PC-9 (cell line): Measurements from ENCODE around the gene GPR78. TPM values are rescaled to one million over a fixed set of nuclear protein-coding genes. Genes with fewer than 3 reads are reported as not detected.

Source experiments
- BruUV-seq: library from RNA; stranded (reverse); fragments of 400-500 nt; replicated peaks from 2 replicates; lab custom pipeline; 2021; lab: Mats Ljungman, UMichigan
- CTCF ChIA-PET: fragments of 300-600 bp; sonication (Branson Sonifier 250); formaldehyde crosslinking; loops from one replicate; lab custom pipeline; 2022; ENCODE audit warnings: antibody characterized with exemption; lab: Charles Lee
- POLR2A ChIA-PET: fragments of 300-600 bp; sonication (Branson Sonifier 250); formaldehyde crosslinking; loops from one replicate; lab custom pipeline; 2022; ENCODE audit warnings: antibody characterized with exemption; ENCODE audit not compliant: unreplicated experiment; lab: Charles Lee
- DNase-seq, 2 experiments: peaks; one replicate each; pipeline versions ENCODE4 v3.0.0 to v3.0.0-alpha.2; 2015 to 2022; ENCODE audit warnings: mixed read lengths in 1 of 2
- H2AFZ ChIP-seq: fragments of 200-600 bp; sonication (generic); 2 replicates; pipeline ENCODE4 v1.8.1; 2017; ENCODE audit warnings: antibody characterized with exemption
- H3F3A ChIP-seq: fragments of 200-600 bp; sonication (generic); 2 replicates; pipeline ENCODE4 v1.8.1; 2017; ENCODE audit warnings: antibody characterized with exemption, mild to moderate bottlenecking, low read depth; ENCODE audit not compliant: insufficient read depth
- H3K27ac ChIP-seq: fragments of 200-600 bp; sonication (generic); 2 replicates; pipeline ENCODE4 v1.6.1; 2016; ENCODE audit warnings: mixed run types
- H3K27me3 ChIP-seq: fragments of 200-600 bp; sonication (generic); 2 replicates; pipeline ENCODE4 v1.6.1; 2016; ENCODE audit warnings: low read depth, mixed run types; ENCODE audit not compliant: insufficient read depth
- H3K36me3 ChIP-seq: fragments of 200-600 bp; sonication (generic); 2 replicates; pipeline ENCODE4 v1.6.1; 2016; ENCODE audit warnings: low read depth, mixed run types
- H3K4me1 ChIP-seq: fragments of 200-600 bp; sonication (generic); replicated peaks from 2 replicates; pipeline ENCODE4 v1.6.1; 2016; ENCODE audit warnings: mixed run types; ENCODE audit not compliant: insufficient read depth
- H3K4me2 ChIP-seq: fragments of 200-600 bp; sonication (generic); 2 replicates; pipeline ENCODE4 v1.6.1; 2017; ENCODE audit warnings: mixed run types
- H3K4me3 ChIP-seq: fragments of 200-600 bp; sonication (generic); 2 replicates; pipeline ENCODE4 v1.6.1; 2016; ENCODE audit warnings: mixed run types
- H3K79me2 ChIP-seq: fragments of 200-600 bp; sonication (generic); 2 replicates; pipeline ENCODE4 v1.6.1; 2017; ENCODE audit warnings: low read depth, mixed run types
- H3K9me2 ChIP-seq: fragments of 200-600 bp; sonication (generic); 2 replicates; pipeline ENCODE4 v1.8.1; 2017; ENCODE audit warnings: mild to moderate bottlenecking; ENCODE audit not compliant: insufficient read depth
- H3K9me3 ChIP-seq: fragments of 200-600 bp; sonication (generic); 2 replicates; pipeline ENCODE4 v1.8.1; 2016; ENCODE audit warnings: low read depth; ENCODE audit not compliant: insufficient read depth
- H4K20me1 ChIP-seq: fragments of 200-600 bp; sonication (generic); 2 replicates; pipeline ENCODE4 v1.8.1; 2017; ENCODE audit not compliant: insufficient read depth
- EZH2 ChIP-seq: fragments of 200-600 bp; sonication (generic); IDR thresholded peaks from 2 replicates; pipeline ENCODE4 v1.8.0; 2017; ENCODE audit warnings: antibody characterized with exemption, low read depth
- intact Hi-C: fragments of 100-400 bp; cut with micrococcal nuclease; formaldehyde crosslinking; loops from one replicate; pipeline ENCODE4 v1.10.0; 2022; ENCODE audit not compliant: unreplicated experiment
- total RNA-seq: library from RNA; stranded (reverse); gene quantifications from 2 replicates; pipeline ENCODE4 v1.2.3, GENCODE V29; 2021
- TF ChIP-seq, protein P1 (sequence below): fragments of 200-600 bp; sonication (generic); conservative IDR thresholded peaks from 2 replicates; pipeline ENCODE4 v1.6.1; 2017; ENCODE audit warnings: mixed run types, antibody characterized with exemption, mild to moderate bottlenecking, moderate library complexity

GPR78 gene
- total RNA-seq, 1 experiment from 2014 or later, result 56.6 TPM

DNA sequence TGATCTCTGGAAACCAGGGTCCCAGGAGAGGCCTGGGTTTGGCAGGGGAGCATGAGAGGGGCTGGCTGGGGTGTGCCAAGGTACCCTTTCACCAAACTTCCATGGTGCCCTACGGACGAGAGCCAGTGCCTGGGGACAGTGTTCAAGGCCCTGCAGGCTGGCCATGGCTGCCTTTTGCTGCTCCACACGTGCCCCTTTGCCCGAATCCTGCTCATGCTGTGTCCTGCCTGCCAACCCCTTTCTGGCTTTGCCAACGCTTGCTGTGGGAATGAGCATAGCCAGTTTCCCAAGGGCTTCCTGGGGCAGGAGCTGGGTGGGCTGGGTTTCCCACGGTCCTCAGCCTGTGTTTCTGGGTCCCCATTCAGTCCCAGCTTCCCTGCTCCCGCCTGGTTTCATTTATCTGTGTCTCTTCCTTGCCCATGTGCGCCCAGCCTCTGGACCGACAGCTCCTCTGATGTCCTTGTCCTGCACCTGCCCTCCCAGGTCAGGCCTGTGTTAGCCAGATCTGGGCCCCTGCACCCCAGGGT is 29.7 kb downstream of the GPR78 start:
- intact Hi-C loops, result no loop called here
- no peak for TF ChIP-seq EZH2
- TF ChIP-seq, protein P1, sequence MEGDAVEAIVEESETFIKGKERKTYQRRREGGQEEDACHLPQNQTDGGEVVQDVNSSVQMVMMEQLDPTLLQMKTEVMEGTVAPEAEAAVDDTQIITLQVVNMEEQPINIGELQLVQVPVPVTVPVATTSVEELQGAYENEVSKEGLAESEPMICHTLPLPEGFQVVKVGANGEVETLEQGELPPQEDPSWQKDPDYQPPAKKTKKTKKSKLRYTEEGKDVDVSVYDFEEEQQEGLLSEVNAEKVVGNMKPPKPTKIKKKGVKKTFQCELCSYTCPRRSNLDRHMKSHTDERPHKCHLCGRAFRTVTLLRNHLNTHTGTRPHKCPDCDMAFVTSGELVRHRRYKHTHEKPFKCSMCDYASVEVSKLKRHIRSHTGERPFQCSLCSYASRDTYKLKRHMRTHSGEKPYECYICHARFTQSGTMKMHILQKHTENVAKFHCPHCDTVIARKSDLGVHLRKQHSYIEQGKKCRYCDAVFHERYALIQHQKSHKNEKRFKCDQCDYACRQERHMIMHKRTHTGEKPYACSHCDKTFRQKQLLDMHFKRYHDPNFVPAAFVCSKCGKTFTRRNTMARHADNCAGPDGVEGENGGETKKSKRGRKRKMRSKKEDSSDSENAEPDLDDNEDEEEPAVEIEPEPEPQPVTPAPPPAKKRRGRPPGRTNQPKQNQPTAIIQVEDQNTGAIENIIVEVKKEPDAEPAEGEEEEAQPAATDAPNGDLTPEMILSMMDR, result no peak
- Histone ChIP-seq H3K4me3 (no peak overlapping the region), H3K9me3 (no peaks in the 10 kb centered on the region), H3K36me3 (no peaks in the 10 kb centered on the region), H2AFZ (no peak overlapping the region), H4K20me1 (no peaks in the 10 kb centered on the region), H3K27ac (no peak overlapping the region), H3F3A (no peaks in the 10 kb centered on the region), H3K79me2 (no peaks in the 10 kb centered on the region), H3K4me2 (no peak overlapping the region), H3K4me1 (no peaks in the 10 kb centered on the region), H3K27me3 (no peaks in the 10 kb centered on the region), H3K9me2 (no peaks in the 10 kb centered on the region)
- no TSS peak for BruUV-seq
- ChIA-PET POLR2A (no interaction called here), CTCF (interaction anchor here (0.5 kb wide), 1 partner anchor 37 kb away, joined by 13 read pairs; no protein-coding TSS in a partner anchor)
- DNase-seq, result no peak

GRCh38 chr4:8610858-8611616 is 30.8 kb downstream of the GPR78 start:
- CTCF ChIA-PET, result no interaction called here
- POLR2A ChIA-PET, result no interaction called here
- no peak for DNase-seq

GRCh38 chr4:8612646-8613045 is 32.5 kb downstream of the GPR78 start:
- no peaks in the 10 kb centered on the region for H3K36me3 ChIP-seq
- no peaks in the 10 kb centered on the region for H3K79me2 ChIP-seq
- no peaks in the 10 kb centered on the region for H3K27me3 ChIP-seq
- ChIA-PET POLR2A (no interaction called here), CTCF (no interaction called here)
- no peaks in the 10 kb centered on the region for H3K9me3 ChIP-seq
- no peak overlapping the region for H2AFZ ChIP-seq
- H3F3A ChIP-seq, result no peaks in the 10 kb centered on the region
- H3K27ac ChIP-seq, result no peak overlapping the region
- no peaks in the 10 kb centered on the region for H4K20me1 ChIP-seq
- TF ChIP-seq, protein P1, result no peak
- no peak for TF ChIP-seq EZH2
- intact Hi-C loops, result no loop called here
- no peak for DNase-seq
- H3K9me2 ChIP-seq, result no peaks in the 10 kb centered on the region
- H3K4me3 ChIP-seq, result no peak overlapping the region
- H3K4me2 ChIP-seq, result no peak overlapping the region
- no TSS peak for BruUV-seq
- H3K4me1 ChIP-seq, result no peaks in the 10 kb centered on the region

More at GRCh38 chr4:8610858-8611616, 30.8 kb downstream of the GPR78 start:
- H3K4me1 ChIP-seq, result no peaks in the 10 kb centered on the region
- BruUV-seq, result no TSS peak
- H3K27me3 ChIP-seq, result no peaks in the 10 kb centered on the region
- H3K4me2 ChIP-seq, result no peak overlapping the region
- no peak overlapping the region for H2AFZ ChIP-seq
- H3K4me3 ChIP-seq, result no peak overlapping the region
- intact Hi-C loops, result no loop called here
- H3K9me3 ChIP-seq, result no peaks in the 10 kb centered on the region
- no peaks in the 10 kb centered on the region for H4K20me1 ChIP-seq
- H3K9me2 ChIP-seq, result no peaks in the 10 kb centered on the region
- no peaks in the 10 kb centered on the region for H3K79me2 ChIP-seq
- no peaks in the 10 kb centered on the region for H3K36me3 ChIP-seq
- no peaks in the 10 kb centered on the region for H3F3A ChIP-seq
- no peak for TF ChIP-seq EZH2
- TF ChIP-seq, protein P1, result no peak
- no peak overlapping the region for H3K27ac ChIP-seq
